ENCODE results near the gene ARRB1.
"Not testable (repeated sequence)": the region's sequence is repeated elsewhere in the genome, so short reads cannot be mapped to it uniquely, and the experiment has no call there.

Gene ARRB1

DNA sequence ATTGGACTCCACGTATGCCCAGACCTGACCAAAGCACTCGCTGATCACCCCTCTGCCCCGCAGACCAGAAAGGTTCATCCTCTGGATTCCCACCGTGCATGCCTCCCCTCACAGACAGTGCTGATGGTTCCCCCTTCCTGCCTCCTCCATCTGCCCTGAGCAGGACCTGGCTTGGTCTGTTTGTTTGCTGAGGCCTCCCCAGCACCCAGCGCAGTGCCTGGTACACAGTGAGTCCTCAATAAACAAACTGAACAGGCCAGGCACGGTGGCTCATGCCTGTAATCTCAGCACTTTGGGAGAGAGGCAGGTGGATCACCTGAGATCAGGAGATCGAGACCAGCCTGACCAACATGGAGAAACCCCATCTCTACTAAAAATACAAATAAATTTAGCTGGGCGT is 24.2 kb upstream of the ARRB1 start:
- no peak overlapping the region for H3K4me3 ChIP-seq (ENCODE audit: low read depth, low read length)
- no peak for TF ChIP-seq MYC (IDR thresholded peaks at IDR 0.05; ENCODE audit: low read depth, low read length)
- TF ChIP-seq, protein P1, sequence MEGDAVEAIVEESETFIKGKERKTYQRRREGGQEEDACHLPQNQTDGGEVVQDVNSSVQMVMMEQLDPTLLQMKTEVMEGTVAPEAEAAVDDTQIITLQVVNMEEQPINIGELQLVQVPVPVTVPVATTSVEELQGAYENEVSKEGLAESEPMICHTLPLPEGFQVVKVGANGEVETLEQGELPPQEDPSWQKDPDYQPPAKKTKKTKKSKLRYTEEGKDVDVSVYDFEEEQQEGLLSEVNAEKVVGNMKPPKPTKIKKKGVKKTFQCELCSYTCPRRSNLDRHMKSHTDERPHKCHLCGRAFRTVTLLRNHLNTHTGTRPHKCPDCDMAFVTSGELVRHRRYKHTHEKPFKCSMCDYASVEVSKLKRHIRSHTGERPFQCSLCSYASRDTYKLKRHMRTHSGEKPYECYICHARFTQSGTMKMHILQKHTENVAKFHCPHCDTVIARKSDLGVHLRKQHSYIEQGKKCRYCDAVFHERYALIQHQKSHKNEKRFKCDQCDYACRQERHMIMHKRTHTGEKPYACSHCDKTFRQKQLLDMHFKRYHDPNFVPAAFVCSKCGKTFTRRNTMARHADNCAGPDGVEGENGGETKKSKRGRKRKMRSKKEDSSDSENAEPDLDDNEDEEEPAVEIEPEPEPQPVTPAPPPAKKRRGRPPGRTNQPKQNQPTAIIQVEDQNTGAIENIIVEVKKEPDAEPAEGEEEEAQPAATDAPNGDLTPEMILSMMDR (IDR thresholded peaks at IDR 0.05; ENCODE audit: low read depth, low read length) = no peak
- TF ChIP-seq, protein P2, sequence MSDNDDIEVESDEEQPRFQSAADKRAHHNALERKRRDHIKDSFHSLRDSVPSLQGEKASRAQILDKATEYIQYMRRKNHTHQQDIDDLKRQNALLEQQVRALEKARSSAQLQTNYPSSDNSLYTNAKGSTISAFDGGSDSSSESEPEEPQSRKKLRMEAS (IDR thresholded peaks at IDR 0.05; ENCODE audit: low read depth, low read length) = no peak
- no peak for TF ChIP-seq POLR2A (IDR thresholded peaks at IDR 0.05; ENCODE audit: extremely low read depth, insufficient read length)

DNA sequence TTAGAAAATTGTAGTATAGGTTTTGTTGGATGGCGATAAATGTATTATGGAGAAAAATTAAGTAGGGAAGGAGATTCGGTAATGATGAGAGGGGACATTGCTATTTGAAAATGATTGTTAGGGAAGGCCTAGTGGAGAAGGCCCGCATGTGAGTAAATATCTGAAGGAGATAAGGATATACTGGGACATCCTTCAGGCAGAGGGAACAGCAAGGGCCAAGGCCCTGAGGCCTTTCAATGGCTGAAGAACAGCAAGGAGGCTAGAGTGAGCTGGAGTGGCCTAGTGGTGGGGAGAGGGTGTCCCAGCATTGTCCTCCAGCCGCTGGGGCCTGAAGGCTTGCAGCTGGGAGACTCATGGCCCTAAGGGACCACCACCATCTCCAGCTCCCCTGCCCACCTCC is 23.2 kb upstream of the ARRB1 start:
- TF ChIP-seq, protein P2 (IDR thresholded peaks at IDR 0.05; ENCODE audit: low read depth, low read length) = no peak
- TF ChIP-seq POLR2A (IDR thresholded peaks at IDR 0.05; ENCODE audit: extremely low read depth, insufficient read length) = no peak
- no peak for TF ChIP-seq MYC (IDR thresholded peaks at IDR 0.05; ENCODE audit: low read depth, low read length)
- TF ChIP-seq, protein P1 (IDR thresholded peaks at IDR 0.05; ENCODE audit: low read depth, low read length) = no peak
- no peak for DNase-seq (ENCODE audit: low read depth)
- H3K4me3 ChIP-seq (ENCODE audit: low read depth, low read length) = no peak overlapping the region

More for the DNA sequence above, 24.2 kb upstream of the ARRB1 start:
- no peak for DNase-seq (ENCODE audit: low read depth)

DNA sequence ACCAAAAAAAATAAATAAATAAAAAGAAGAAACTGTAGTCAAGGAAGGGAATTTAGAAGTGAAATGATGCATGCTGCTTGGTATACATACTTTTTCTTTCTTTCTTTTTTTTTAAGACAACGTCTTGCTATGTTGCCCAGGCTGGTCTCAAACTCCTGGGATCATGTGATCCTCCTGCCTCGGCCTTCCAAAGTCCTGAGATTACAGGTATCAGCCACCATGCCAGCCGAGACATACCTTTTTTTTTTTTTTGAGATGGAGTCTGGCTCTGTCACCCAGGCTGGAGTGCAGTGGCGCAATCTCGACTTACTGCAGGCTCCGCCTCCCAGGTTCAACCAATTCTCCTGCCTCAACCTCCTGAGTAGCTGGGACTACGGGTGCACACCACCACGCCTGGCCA is 21.7 kb upstream of the ARRB1 start:
- no peak for TF ChIP-seq POLR2A (IDR thresholded peaks at IDR 0.05; ENCODE audit: extremely low read depth, insufficient read length)
- TF ChIP-seq, protein P1 (IDR thresholded peaks at IDR 0.05; ENCODE audit: low read depth, low read length) = no peak
- TF ChIP-seq MYC (IDR thresholded peaks at IDR 0.05; ENCODE audit: low read depth, low read length) = no peak
- TF ChIP-seq, protein P2 (IDR thresholded peaks at IDR 0.05; ENCODE audit: low read depth, low read length) = no peak
- no peak for DNase-seq (ENCODE audit: low read depth)
- H3K4me3 ChIP-seq (ENCODE audit: low read depth, low read length) = no peak overlapping the region

DNA sequence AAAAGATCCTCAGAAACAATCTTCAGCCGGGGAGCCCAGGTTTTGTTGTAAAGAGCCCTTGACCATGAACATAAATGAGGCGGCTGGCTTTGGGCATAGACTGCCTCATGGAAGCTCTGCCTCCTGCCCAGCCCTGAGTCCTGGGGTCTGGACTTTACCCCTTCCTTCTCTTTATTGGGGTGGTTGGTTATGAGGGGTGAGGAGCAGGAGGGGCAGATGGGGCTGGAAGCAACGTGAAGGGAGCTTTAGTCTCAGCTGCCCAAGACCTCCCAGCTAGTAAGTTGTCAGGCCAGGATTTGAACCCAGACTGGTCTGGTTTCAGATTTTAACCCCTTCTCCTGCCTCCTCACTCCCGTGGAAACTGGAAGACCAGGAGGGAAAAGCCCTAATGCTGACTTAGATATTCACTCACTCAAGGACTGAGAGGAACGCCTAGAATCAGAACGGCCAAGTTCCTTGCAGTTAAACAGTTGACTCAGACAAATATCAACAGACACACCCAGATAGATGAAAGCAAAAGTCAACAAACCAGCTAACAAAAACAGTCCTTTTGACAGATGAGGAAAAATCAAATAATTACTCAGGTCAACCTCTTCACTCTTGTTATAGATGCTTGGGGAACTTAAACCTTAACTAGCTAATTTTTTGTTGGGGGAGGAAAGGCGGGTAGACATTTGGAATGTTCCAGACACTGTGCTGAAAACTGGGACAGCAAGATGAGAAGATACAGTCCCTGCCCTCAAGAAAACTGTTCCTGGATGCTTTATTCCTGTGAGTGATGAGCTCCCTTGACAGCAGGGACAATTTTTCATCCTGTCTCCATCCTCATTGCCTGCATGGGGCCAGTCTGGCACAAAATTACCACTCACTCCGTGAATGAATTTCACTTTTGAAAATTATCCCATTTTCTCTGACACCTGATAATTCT is 20.8 kb upstream of the ARRB1 start:
- no peak overlapping the region for H3K4me3 ChIP-seq (ENCODE audit: low read depth, low read length)
- no peak for TF ChIP-seq POLR2A (IDR thresholded peaks at IDR 0.05; ENCODE audit: extremely low read depth, insufficient read length)
- TF ChIP-seq, protein P1 (IDR thresholded peaks at IDR 0.05; ENCODE audit: low read depth, low read length) = no peak
- TF ChIP-seq, protein P2 (IDR thresholded peaks at IDR 0.05; ENCODE audit: low read depth, low read length) = no peak
- TF ChIP-seq MYC (IDR thresholded peaks at IDR 0.05; ENCODE audit: low read depth, low read length) = no peak
- no peak for DNase-seq (ENCODE audit: low read depth)

DNA sequence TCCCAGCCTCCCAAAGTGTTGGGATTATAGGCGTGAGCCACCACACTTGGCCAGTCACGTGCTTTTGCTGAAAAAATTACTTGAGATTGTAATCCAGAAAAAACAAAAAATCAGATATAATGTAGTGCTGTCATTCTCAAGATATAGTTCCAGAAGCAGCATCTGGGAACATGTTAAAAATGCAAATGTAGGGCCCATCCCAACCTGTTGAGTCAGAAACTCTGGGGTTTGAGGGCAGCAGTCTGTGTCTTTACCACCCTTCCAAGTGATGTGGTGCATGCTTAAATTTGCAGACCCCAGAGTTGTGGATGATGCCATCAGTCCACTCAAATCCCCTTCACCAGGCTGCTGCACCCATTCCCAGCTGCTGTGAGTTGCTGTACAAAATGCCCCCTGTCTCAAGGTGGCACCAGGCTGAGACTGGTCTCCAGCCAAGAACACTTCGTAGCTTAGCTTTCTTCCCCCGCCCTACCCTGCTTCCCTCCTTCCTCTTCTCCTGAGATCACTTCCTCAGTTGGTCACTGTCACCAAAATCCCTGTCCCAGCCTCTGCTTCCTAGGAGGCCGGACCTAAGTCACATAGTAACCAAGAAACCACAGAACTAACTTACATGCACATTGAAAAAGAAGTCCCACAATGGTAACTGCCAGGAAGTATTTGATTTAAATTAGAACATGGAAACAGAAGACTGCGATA is 18.2 kb upstream of the ARRB1 start:
- TF ChIP-seq, protein P1 (IDR thresholded peaks at IDR 0.05; ENCODE audit: low read depth, low read length) = no peak
- peak; percentile 26; the same call in 1 of the 2 replicates for TF ChIP-seq MYC (IDR thresholded peaks at IDR 0.05; ENCODE audit: low read depth, low read length)
- TF ChIP-seq, protein P2 (IDR thresholded peaks at IDR 0.05; ENCODE audit: low read depth, low read length) = 0 out of 2 replicates have a peak, but pooled peaks have one; percentile 30
- DNase-seq (ENCODE audit: low read depth) = peak; percentile 88
- no peak overlapping the region for H3K4me3 ChIP-seq (ENCODE audit: low read depth, low read length)

DNA sequence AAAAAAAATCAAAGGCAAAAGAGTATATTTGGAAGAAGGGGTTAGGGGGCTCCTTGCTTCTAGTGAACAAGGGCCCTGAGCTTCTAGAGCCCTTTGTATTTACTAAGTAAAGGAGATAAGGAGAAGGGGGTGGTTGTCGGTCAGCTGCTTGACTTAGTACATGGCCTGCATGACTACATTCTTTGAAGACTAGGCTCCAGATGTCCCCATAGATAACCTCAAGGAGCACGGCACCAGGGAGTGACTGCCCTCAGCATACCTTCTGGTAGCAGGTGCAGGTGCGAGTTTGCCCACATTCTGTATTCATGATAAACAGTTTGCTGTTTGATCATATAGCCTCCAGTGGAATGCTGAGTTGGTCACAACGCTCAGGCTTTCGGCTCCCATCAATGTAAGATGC is 15.4 kb upstream of the ARRB1 start:
- not testable (repeated sequence) for H3K4me3 ChIP-seq (ENCODE audit: low read depth, low read length); DNase-seq (ENCODE audit: low read depth)
